Suprapubic skin (tissue), 4 donors: Measurements from ENCODE around the gene BAG5. TPM values are rescaled to one million over a fixed set of nuclear protein-coding genes. Genes with fewer than 3 reads are reported as not detected.

Experiments
- DNase-seq, 2 donors: peaks; one replicate each; pipeline ENCODE4 v3.0.0-alpha.2; 2019; ENCODE audit warnings: low spot score in 2 of 2
- H3K27ac ChIP-seq: fragments of 200-600 bp; sonication (generic); one replicate; pipeline ENCODE4 v1.5.1; 2019
- H3K27me3 ChIP-seq: fragments of 200-600 bp; sonication (generic); one replicate; pipeline ENCODE4 v1.5.1; 2019
- H3K36me3 ChIP-seq: fragments of 200-600 bp; sonication (generic); one replicate; pipeline ENCODE4 v1.5.1; 2019
- H3K4me1 ChIP-seq: fragments of 200-600 bp; sonication (generic); one replicate; pipeline ENCODE4 v1.5.1; 2019
- H3K4me3 ChIP-seq: fragments of 200-600 bp; sonication (generic); one replicate; pipeline ENCODE4 v1.5.1; 2019; ENCODE audit warnings: mild to moderate bottlenecking
- H3K9me3 ChIP-seq: fragments of 200-600 bp; sonication (generic); one replicate; pipeline ENCODE4 v1.5.1; 2019
- EP300 ChIP-seq: sonication (generic); formaldehyde crosslinking; IDR thresholded peaks from one replicate; pipeline ENCODE4 v1.6.1; 2017; ENCODE audit warnings: antibody characterized with exemption
- POLR2A ChIP-seq, 2 donors: fragments of 450-650 bp; IDR thresholded peaks; one replicate each; pipeline ENCODE4 v1.6.1; 2017; ENCODE audit warnings: antibody characterized with exemption in 2 of 2, mild to moderate bottlenecking in 2 of 2, moderate library complexity in 2 of 2
- POLR2AphosphoS5 ChIP-seq, 3 donors: sonication (generic); formaldehyde crosslinking; IDR thresholded peaks; one replicate each; pipeline ENCODE4 v1.6.1; 2017; ENCODE audit warnings: antibody characterized with exemption in 3 of 3
- WGBS: methylation state at CpG from one replicate; pipeline ENCODE4 v1.1.5; 2018; 5-methylcytosine and 5-hydroxymethylcytosine counted together
- total RNA-seq, 4 donors: library from RNA; depleted of rRNA; stranded (reverse); fragments of >200 nt; gene quantifications; one replicate each; pipeline ENCODE4 v1.1.0, GENCODE V29; 2016
- TF ChIP-seq, protein P1 (sequence below), 2 donors: fragments of 200-600 bp in 1 of 2; fragments of 450-650 bp in 1 of 2; sonication (generic) in 1 of 2; IDR thresholded peaks; one replicate each; pipeline ENCODE4 v1.5.1; 2016 to 2019; ENCODE audit warnings: antibody characterized with exemption in 2 of 2, mild to moderate bottlenecking in 1 of 2, moderate library complexity in 1 of 2

The BAG5 gene
- total RNA-seq, 4 donors from 2014 or later: 30.2 to 55.1 (median 39.9) TPM

DNA sequence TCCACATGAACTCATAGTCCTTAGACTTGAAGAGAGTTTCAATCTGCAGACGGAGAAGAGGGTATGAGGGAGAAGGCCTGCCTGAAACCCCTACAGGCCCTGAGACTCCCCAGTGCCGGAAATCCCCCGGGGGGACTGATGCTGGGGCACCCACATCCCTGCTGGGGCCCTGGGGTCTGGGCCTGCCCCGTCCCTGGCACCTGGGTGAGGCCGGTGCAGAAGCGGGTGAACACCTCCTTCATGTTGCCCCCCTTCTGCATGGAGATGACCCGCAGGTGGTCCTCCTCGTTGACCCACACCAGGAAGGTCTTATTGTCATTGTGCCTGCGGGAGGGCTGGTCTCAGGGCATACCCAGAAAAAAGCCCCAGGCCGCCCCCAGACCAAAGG, 42.2 kb downstream of the BAG5 start:
- H3K27me3 ChIP-seq: peaks cover 6% of the 10 kb centered on the region
- H3K36me3 ChIP-seq: no peaks in the 10 kb centered on the region
- H3K4me3 ChIP-seq: peak overlapping the region; percentile 65
- no peaks in the 10 kb centered on the region for H3K9me3 ChIP-seq
- peak overlapping the region; percentile 8 for H3K27ac ChIP-seq
- TF ChIP-seq POLR2A (IDR thresholded peaks at IDR 0.05) (no peak), EP300 (no peak), POLR2AphosphoS5 (IDR thresholded peaks at IDR 0.05) (no peak)
- TF ChIP-seq, protein P1, sequence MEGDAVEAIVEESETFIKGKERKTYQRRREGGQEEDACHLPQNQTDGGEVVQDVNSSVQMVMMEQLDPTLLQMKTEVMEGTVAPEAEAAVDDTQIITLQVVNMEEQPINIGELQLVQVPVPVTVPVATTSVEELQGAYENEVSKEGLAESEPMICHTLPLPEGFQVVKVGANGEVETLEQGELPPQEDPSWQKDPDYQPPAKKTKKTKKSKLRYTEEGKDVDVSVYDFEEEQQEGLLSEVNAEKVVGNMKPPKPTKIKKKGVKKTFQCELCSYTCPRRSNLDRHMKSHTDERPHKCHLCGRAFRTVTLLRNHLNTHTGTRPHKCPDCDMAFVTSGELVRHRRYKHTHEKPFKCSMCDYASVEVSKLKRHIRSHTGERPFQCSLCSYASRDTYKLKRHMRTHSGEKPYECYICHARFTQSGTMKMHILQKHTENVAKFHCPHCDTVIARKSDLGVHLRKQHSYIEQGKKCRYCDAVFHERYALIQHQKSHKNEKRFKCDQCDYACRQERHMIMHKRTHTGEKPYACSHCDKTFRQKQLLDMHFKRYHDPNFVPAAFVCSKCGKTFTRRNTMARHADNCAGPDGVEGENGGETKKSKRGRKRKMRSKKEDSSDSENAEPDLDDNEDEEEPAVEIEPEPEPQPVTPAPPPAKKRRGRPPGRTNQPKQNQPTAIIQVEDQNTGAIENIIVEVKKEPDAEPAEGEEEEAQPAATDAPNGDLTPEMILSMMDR (IDR thresholded peaks at IDR 0.05): no peak
- H3K4me1 ChIP-seq: peaks cover 79% of the 10 kb centered on the region
- DNase-seq: no peak
- 60% methylated on average over 3 of the region's 10 CpGs for WGBS

DNA sequence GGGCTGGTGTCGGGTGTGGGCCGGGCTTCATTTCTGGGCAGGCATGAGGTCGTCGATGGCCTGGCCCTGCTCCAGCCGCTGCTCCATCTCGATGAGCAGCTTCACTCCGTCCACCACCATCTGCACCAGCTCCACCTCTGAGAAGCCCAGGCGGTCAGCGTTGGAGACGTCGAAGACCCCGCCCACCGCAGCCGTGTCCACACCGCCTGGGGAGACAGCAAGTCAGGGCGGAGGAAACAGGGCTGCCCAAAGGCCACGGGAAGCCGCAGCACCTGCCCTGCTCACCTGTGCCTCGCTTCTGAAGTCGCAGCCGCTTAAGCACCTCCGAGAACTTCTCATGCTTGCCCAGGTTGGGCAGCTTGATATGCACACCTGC, 42.6 kb downstream of the BAG5 start:
- DNase-seq: peak in 1 of 2 donors; percentile 78
- TF ChIP-seq EP300: no peak
- no peak for TF ChIP-seq POLR2A (IDR thresholded peaks at IDR 0.05)
- TF ChIP-seq, protein P1 (IDR thresholded peaks at IDR 0.05): no peak
- no peak for TF ChIP-seq POLR2AphosphoS5 (IDR thresholded peaks at IDR 0.05)
- Histone ChIP-seq H3K4me1 (peaks cover 84% of the 10 kb centered on the region), H3K36me3 (no peaks in the 10 kb centered on the region), H3K9me3 (no peaks in the 10 kb centered on the region), H3K27ac (peak overlapping the region; percentile 8), H3K27me3 (peaks cover 6% of the 10 kb centered on the region), H3K4me3 (no peak overlapping the region)
- WGBS: 51% methylated on average over 22 of the region's 22 CpGs

DNA sequence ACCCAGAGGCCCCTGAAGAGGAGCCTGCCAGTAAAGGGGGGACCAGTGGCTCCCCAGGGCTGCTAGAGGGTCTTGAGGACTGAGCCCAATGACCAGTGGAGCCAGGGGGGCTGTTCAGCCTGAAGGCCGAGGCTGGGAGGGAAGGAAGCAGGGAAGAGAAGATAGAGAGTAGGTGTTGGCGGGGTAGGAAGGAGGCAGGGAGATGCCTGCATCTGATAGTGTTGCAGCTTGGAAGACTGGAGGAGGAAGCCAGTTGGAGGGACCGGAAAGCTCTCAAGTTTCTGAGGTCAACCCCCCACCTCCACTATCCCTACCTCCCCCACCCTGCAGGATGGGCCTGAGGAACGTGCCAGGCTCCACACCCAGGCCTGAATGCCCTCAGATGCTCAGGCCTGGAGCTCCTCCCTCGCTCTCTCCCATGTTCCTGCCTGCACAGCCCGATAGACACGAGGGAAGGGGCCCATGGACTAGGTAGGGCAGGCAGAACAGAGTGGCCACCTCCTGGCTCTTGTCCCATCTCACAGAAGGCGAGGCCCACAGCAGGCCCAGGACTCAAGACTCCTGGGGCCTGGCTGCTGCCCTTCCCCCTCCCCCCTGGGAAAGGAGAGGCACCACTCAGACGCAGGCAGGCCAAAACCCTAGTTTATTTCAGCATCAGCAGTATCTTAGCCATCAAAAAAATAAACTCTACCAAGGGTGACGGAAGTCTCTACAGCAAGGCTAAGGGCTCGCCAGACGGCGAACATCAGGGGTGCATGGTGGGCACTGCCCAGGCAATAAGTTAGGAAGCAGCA, 43.2 kb downstream of the BAG5 start:
- DNase-seq: peak in 1 of 2 donors; percentile 63
- H3K9me3 ChIP-seq: no peaks in the 10 kb centered on the region
- peaks cover 6% of the 10 kb centered on the region for H3K27me3 ChIP-seq
- H3K27ac ChIP-seq: no peak overlapping the region
- WGBS: 64% methylated on average over 7 of the region's 13 CpGs
- H3K4me1 ChIP-seq: peaks cover 89% of the 10 kb centered on the region
- TF ChIP-seq POLR2AphosphoS5 (IDR thresholded peaks at IDR 0.05) (no peak), POLR2A (IDR thresholded peaks at IDR 0.05) (no peak), EP300 (no peak)
- TF ChIP-seq, protein P1 (IDR thresholded peaks at IDR 0.05): no peak
- no peak overlapping the region for H3K4me3 ChIP-seq
- no peaks in the 10 kb centered on the region for H3K36me3 ChIP-seq

DNA sequence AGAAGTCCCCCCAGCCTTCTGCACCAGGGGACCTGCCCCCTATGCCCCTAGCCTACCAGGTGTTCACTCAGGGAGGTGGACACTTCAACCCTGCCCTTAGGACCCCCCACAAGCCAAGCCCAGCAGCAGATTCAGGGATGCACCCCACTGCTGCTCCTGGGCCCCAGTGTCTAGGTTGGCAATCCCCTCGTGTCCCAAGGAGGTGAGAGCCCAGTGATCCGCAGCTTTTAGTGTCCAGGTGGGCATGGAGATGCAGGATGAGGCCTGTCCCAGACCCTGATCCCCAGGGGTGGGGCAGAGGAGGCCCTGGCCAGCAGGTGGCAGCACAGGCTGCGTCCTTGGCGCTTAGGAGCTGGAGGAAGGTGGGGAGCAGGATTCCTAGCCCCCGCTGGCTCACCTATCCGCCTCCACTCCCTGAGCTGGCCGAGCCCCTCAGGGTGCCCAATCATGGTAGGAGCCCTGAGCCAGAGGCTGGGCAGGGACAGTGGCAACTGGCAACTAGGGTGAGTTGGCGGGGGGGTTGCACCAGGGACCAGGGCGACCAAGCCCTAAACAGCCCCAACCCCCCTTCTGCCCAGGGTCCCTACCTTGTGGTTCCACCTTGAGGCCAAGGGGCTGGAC, 43.9 kb downstream of the BAG5 start:
- peaks cover 6% of the 10 kb centered on the region for H3K27me3 ChIP-seq
- no peak overlapping the region for H3K27ac ChIP-seq
- 44% methylated on average over 7 of the region's 9 CpGs for WGBS
- no peaks in the 10 kb centered on the region for H3K36me3 ChIP-seq
- no peak for TF ChIP-seq POLR2A (IDR thresholded peaks at IDR 0.05)
- TF ChIP-seq, protein P1 (IDR thresholded peaks at IDR 0.05): peak; percentile 77 to 91
- H3K9me3 ChIP-seq: no peaks in the 10 kb centered on the region
- no peak overlapping the region for H3K4me3 ChIP-seq
- peak in 1 of 2 donors; percentile 79 for DNase-seq
- H3K4me1 ChIP-seq: peaks cover 96% of the 10 kb centered on the region

DNA sequence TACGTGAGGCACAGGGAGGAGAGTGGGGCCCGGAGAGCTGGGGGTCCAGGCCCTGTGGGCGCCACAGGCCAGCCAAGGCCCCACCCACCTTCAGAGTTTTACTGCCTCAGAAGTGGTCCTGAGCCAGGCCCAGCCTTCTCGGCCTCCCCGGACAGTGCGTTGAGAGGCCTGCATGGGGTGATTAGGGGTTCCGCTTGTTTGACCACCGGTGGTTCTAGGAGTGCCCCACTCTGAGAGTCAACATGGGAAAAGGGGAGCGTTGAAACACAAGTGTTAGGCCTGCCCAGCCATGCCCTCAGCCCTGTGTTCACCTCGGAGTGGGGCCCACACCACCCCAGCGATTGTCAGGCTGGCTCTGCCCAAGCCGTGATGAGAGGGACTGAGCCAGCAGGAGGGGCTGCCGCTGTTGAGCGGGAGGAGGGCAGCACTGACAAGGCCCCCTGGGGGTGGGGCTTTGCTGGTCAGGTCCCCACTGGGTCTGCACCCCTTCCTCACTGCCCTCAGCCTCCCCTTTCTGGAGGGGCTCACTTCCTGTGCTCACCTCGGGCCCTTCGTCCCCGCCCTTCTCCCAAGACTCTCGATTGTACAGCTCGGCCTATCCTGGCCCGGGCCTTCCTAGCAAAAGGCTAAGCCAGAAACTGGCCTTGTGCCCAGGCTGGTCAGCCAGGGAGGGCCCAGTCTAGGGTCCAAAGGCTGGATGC, 44.6 kb downstream of the BAG5 start:
- H3K27ac ChIP-seq: no peak overlapping the region

More for the DNA sequence above, 44.6 kb downstream of the BAG5 start:
- no peak overlapping the region for H3K4me3 ChIP-seq
- peak in 1 of 2 donors; percentile 64 for DNase-seq
- peaks cover 94% of the 10 kb centered on the region for H3K4me1 ChIP-seq
- no peaks in the 10 kb centered on the region for H3K9me3 ChIP-seq
- peaks cover 6% of the 10 kb centered on the region for H3K27me3 ChIP-seq
- no peaks in the 10 kb centered on the region for H3K36me3 ChIP-seq
- WGBS: 33% methylated on average over 18 of the region's 20 CpGs
- no peak for TF ChIP-seq EP300
- TF ChIP-seq POLR2AphosphoS5 (IDR thresholded peaks at IDR 0.05): no peak
- TF ChIP-seq, protein P1 (IDR thresholded peaks at IDR 0.05): no peak
- no peak for TF ChIP-seq POLR2A (IDR thresholded peaks at IDR 0.05)
